H9 (cell line): Measurements from ENCODE around the gene MUC15. TPM values are rescaled to one million over a fixed set of nuclear protein-coding genes. Genes with fewer than 3 reads are reported as not detected.

ENCODE experiments used
- DNase-seq: peaks from one replicate; pipeline ENCODE4 v3.0.0-alpha.2; 2017
- H2AFZ ChIP-seq: one replicate; pipeline ENCODE4 v1.6.1; 2013; ENCODE audit warnings: mild to moderate bottlenecking, low read length, control low read depth, moderate library complexity
- H2AK5ac ChIP-seq: 2 replicates; pipeline ENCODE4 v1.6.1; 2013; ENCODE audit warnings: low read length, control low read depth, mixed read lengths; ENCODE audit not compliant: insufficient read length
- H2BK120ac ChIP-seq: one replicate; pipeline ENCODE4 v1.6.1; 2013; ENCODE audit warnings: low read depth, mild to moderate bottlenecking, low read length, control low read depth, inconsistent platforms; ENCODE audit not compliant: poor library complexity, severe bottlenecking
- H2BK12ac ChIP-seq: 2 replicates; pipeline ENCODE4 v1.6.1; 2013; ENCODE audit warnings: low read length, control low read depth, mixed read lengths, low read depth; ENCODE audit not compliant: insufficient read length
- H2BK15ac ChIP-seq: 2 replicates; pipeline ENCODE4 v1.6.1; 2013; ENCODE audit warnings: low read depth, low read length, control low read depth
- H2BK20ac ChIP-seq: one replicate; pipeline ENCODE4 v1.6.1; 2013; ENCODE audit warnings: low read depth, mild to moderate bottlenecking, low read length, control low read depth, inconsistent platforms; ENCODE audit not compliant: poor library complexity, severe bottlenecking
- H2BK5ac ChIP-seq: 2 replicates; pipeline ENCODE4 v1.6.1; 2013; ENCODE audit warnings: low read length, control low read depth, mixed read lengths; ENCODE audit not compliant: insufficient read length
- H3K14ac ChIP-seq: 2 replicates; pipeline ENCODE4 v1.6.1; 2013; ENCODE audit warnings: low read length, control low read depth; ENCODE audit not compliant: insufficient read depth
- H3K18ac ChIP-seq: 2 replicates; pipeline ENCODE4 v1.6.1; 2013; ENCODE audit warnings: low read depth, mild to moderate bottlenecking, mixed read lengths, low read length, control low read depth; ENCODE audit not compliant: insufficient read length
- H3K23ac ChIP-seq: 2 replicates; pipeline ENCODE4 v1.6.1; 2013; ENCODE audit warnings: low read length, control low read depth, mixed read lengths, low read depth; ENCODE audit not compliant: insufficient read length
- H3K23me2 ChIP-seq: 2 replicates; pipeline ENCODE4 v1.6.1; 2013; ENCODE audit warnings: low read depth, mild to moderate bottlenecking, mixed read lengths, low read length, control low read depth; ENCODE audit not compliant: insufficient read length, poor library complexity, severe bottlenecking
- H3K27ac ChIP-seq: 2 replicates; pipeline ENCODE4 v1.5.1; 2013; ENCODE audit warnings: low read length, control low read depth, mixed read lengths, low read depth; ENCODE audit not compliant: insufficient read length
- H3K27me3 ChIP-seq: 2 replicates; pipeline ENCODE4 v1.6.1; 2013; ENCODE audit warnings: low read length, control low read depth, inconsistent platforms; ENCODE audit not compliant: insufficient read depth
- H3K4ac ChIP-seq: 2 replicates; pipeline ENCODE4 v1.6.1; 2013; ENCODE audit warnings: low read depth, mild to moderate bottlenecking, control low read depth, inconsistent platforms, low read length, moderate library complexity
- H3K4me1 ChIP-seq: 2 replicates; pipeline ENCODE4 v1.6.1; 2013; ENCODE audit warnings: low read length, control low read depth, inconsistent platforms; ENCODE audit not compliant: insufficient read depth
- H3K4me2 ChIP-seq: 2 replicates; pipeline ENCODE4 v1.6.1; 2013; ENCODE audit warnings: low read length, control low read depth, mixed read lengths; ENCODE audit not compliant: insufficient read length, insufficient read depth
- H3K56ac ChIP-seq: 2 replicates; pipeline ENCODE4 v1.6.1; 2013; ENCODE audit warnings: low read depth, mild to moderate bottlenecking, mixed read lengths, low read length, control low read depth; ENCODE audit not compliant: insufficient read length
- H3K79me1 ChIP-seq: 2 replicates; pipeline ENCODE4 v1.6.1; 2013; ENCODE audit warnings: low read depth, mild to moderate bottlenecking, moderate library complexity, low read length, control low read depth, inconsistent platforms; ENCODE audit not compliant: insufficient read depth, poor library complexity, severe bottlenecking
- H3K79me2 ChIP-seq: 2 replicates; pipeline ENCODE4 v1.6.1; 2013; ENCODE audit warnings: low read length, control low read depth, inconsistent platforms; ENCODE audit not compliant: insufficient read depth
- H3K9ac ChIP-seq: 2 replicates; pipeline ENCODE4 v1.6.1; 2013; ENCODE audit warnings: low read length, control low read depth, mixed read lengths; ENCODE audit not compliant: insufficient read length; ENCODE audit errors: extremely low read depth
- H3K9me3 ChIP-seq: one replicate; pipeline ENCODE4 v1.6.1; 2013; ENCODE audit warnings: low read depth, low read length, inconsistent platforms; ENCODE audit not compliant: control insufficient read depth
- H3T11ph ChIP-seq: one replicate; pipeline ENCODE4 v1.6.1; 2013; ENCODE audit warnings: mild to moderate bottlenecking, low read length, control low read depth, inconsistent platforms
- H4K20me1 ChIP-seq: one replicate; pipeline ENCODE4 v1.6.1; 2013; ENCODE audit not compliant: control insufficient read depth, insufficient read length, insufficient read depth
- H4K5ac ChIP-seq: 2 replicates; pipeline ENCODE4 v1.6.1; 2013; ENCODE audit warnings: low read depth, mild to moderate bottlenecking, mixed read lengths, low read length, control low read depth; ENCODE audit not compliant: insufficient read length
- H4K8ac ChIP-seq: replicated peaks from 2 replicates; pipeline ENCODE4 v1.6.1; 2013; ENCODE audit warnings: low read length, control low read depth, mixed read lengths, low read depth; ENCODE audit not compliant: insufficient read length
- H4K91ac ChIP-seq: 2 replicates; pipeline ENCODE4 v1.6.1; 2013; ENCODE audit warnings: low read depth, mild to moderate bottlenecking, moderate library complexity, mixed read lengths, low read length, control low read depth; ENCODE audit not compliant: insufficient read length
- H3K27ac Mint-ChIP-seq, 3 experiments: 2 replicates in 2 of 3; 3 replicates in 1 of 3; pipeline ENCODE4 v1.8.0; 2020 to 2021; ENCODE audit warnings: mixed read lengths in 3 of 3, mild to moderate bottlenecking in 1 of 3, moderate library complexity in 1 of 3
- H3K27me3 Mint-ChIP-seq: 2 replicates; pipeline ENCODE4 v1.8.0; 2021; ENCODE audit warnings: low read depth, mild to moderate bottlenecking, moderate library complexity, mixed read lengths
- H3K36me3 Mint-ChIP-seq, 3 experiments: 2 replicates in 2 of 3; 3 replicates in 1 of 3; pipeline ENCODE4 v1.8.0; 2020 to 2021; ENCODE audit warnings: low read depth in 3 of 3, mixed read lengths in 3 of 3; ENCODE audit not compliant: insufficient read depth in 1 of 3
- H3K4me1 Mint-ChIP-seq, 2 experiments: 2 replicates each; pipeline ENCODE4 v1.8.0; 2020; ENCODE audit warnings: mixed read lengths in 2 of 2
- H3K4me3 Mint-ChIP-seq, 2 experiments: 2 replicates in 1 of 2; 3 replicates in 1 of 2; pipeline ENCODE4 v1.8.0; 2020 to 2021; ENCODE audit warnings: mild to moderate bottlenecking in 2 of 2, mixed read lengths in 2 of 2, moderate library complexity in 1 of 2
- H3K9me3 Mint-ChIP-seq, 2 experiments: 2 replicates in 1 of 2; 3 replicates in 1 of 2; pipeline ENCODE4 v1.8.0; 2020; ENCODE audit warnings: mild to moderate bottlenecking in 2 of 2, mixed read lengths in 2 of 2, moderate library complexity in 1 of 2
- WGBS: extraction: QIAGEN DNeasy Blood & Tissue Kit; methylation state at CpG from one replicate; pipeline ENCODE4 v1.1.7; 2013; ENCODE audit warnings: missing lambda C conversion rate, low lambda C conversion rate, mixed read lengths; ENCODE audit not compliant: insufficient read length; ENCODE audit errors: extremely low coverage; 5-methylcytosine and 5-hydroxymethylcytosine counted together
- total RNA-seq: library from RNA; stranded (reverse); gene quantifications from 2 replicates; pipeline ENCODE4 v1.2.1, GENCODE V29; 2021
- TF ChIP-seq, protein P1 (sequence below): fragments of 200-600 bp; sonication (generic); conservative IDR thresholded peaks from 3 replicates; pipeline ENCODE4 v1.8.0; 2021; ENCODE audit warnings: antibody characterized with exemption, mild to moderate bottlenecking

Gene MUC15
- total RNA-seq, 1 experiment from 2014 or later: not detected

DNA sequence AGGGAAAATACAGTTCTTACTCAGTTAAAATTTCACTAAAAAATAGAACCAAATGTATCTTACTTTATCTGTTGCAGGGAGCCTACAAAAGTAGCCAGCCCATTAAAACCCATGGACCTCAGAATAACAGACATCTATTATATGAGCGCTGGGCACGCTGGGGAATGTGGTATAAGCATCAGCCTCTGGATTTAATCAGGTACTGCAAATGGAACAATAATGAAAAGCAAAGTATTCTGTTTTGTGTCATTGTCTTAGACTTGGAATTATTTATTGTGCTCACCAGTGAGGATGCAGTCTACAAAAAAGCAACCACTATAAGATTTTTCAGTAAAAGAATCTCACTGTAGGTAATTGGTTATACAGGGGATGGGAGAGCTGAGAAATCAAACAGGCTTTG, 30.2 kb downstream of the MUC15 start:
- H2BK20ac ChIP-seq: no peak overlapping the region
- no peak overlapping the region for H3K14ac ChIP-seq
- no peak overlapping the region for H3T11ph ChIP-seq
- no peaks in the 10 kb centered on the region for H4K20me1 ChIP-seq
- no peaks in the 10 kb centered on the region for H3K4me1 ChIP-seq
- H3K56ac ChIP-seq: no peak overlapping the region
- no peak overlapping the region for H2BK15ac ChIP-seq
- Mint-ChIP-seq H3K27me3 (peaks cover 5% of the 10 kb centered on the region), H3K4me1 (peaks cover 0 to 4% of the 10 kb centered on the region in 2 experiments; a peak in 1 of 4 replicates), H3K9me3 (peaks cover 2 to 3% of the 10 kb centered on the region in 2 experiments; a peak in 3 of 5 replicates), H3K27ac (no peak overlapping the region), H3K4me3 (no peak overlapping the region), H3K36me3 (no peaks in the 10 kb centered on the region)
- TF ChIP-seq, protein P1, sequence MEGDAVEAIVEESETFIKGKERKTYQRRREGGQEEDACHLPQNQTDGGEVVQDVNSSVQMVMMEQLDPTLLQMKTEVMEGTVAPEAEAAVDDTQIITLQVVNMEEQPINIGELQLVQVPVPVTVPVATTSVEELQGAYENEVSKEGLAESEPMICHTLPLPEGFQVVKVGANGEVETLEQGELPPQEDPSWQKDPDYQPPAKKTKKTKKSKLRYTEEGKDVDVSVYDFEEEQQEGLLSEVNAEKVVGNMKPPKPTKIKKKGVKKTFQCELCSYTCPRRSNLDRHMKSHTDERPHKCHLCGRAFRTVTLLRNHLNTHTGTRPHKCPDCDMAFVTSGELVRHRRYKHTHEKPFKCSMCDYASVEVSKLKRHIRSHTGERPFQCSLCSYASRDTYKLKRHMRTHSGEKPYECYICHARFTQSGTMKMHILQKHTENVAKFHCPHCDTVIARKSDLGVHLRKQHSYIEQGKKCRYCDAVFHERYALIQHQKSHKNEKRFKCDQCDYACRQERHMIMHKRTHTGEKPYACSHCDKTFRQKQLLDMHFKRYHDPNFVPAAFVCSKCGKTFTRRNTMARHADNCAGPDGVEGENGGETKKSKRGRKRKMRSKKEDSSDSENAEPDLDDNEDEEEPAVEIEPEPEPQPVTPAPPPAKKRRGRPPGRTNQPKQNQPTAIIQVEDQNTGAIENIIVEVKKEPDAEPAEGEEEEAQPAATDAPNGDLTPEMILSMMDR: no peak
- H2AFZ ChIP-seq: no peak overlapping the region
- H3K18ac ChIP-seq: no peak overlapping the region
- no peak overlapping the region for H2BK12ac ChIP-seq
- H2BK5ac ChIP-seq: no peak overlapping the region
- no peak overlapping the region for H3K27ac ChIP-seq
- H4K91ac ChIP-seq: no peak overlapping the region
- no peak for DNase-seq
- H2BK120ac ChIP-seq: no peak overlapping the region
- no peaks in the 10 kb centered on the region for H3K27me3 ChIP-seq
- H3K9me3 ChIP-seq: no peaks in the 10 kb centered on the region
- no peak overlapping the region for H4K5ac ChIP-seq
- H3K9ac ChIP-seq: no peak overlapping the region
- no peak overlapping the region for H4K8ac ChIP-seq
- no peak overlapping the region for H3K4ac ChIP-seq
- no peak overlapping the region for H3K4me2 ChIP-seq
- no peaks in the 10 kb centered on the region for H3K23me2 ChIP-seq
- no CpG with 5 or more reads among the region's 2 CpGs for WGBS
- no peak overlapping the region for H2AK5ac ChIP-seq
- H3K79me2 ChIP-seq: no peaks in the 10 kb centered on the region
- no peak overlapping the region for H3K23ac ChIP-seq
- H3K79me1 ChIP-seq: no peaks in the 10 kb centered on the region
